Measurements from ENCODE around the gene DDX41.

Gene DDX41

DNA sequence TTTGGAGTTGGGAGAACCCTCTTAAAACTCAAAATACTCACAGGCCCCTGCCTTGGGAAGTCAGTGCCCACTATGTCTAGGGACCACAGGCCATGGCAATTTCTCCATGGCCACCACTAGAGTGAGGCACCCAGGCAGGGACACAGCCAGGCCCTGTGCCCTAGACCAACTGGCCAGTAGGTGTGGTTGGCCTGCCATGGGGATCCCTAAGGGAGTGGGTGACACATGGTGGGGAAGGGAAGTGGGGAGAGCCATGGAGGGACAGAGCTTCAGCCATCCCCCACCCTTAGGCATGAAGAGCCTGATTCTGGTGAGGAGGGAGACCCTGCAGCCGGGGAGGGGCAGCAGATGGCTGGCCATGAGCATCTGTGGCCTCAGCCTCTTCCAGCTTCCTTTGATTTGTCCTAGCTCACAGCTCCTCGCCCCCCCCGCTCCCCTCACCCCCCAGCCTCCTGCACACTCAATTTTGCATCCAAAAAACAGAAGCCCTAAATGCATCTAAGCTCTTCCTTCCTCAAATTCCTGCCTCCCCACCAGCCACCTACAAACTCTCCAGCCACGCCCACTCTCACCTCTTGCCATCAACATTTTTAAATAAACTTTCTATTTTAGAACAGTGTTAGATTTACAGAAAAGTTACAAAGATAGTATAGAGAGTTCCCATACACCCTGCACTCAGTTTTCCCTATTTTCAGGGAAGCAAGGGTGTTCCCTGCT lies 41.8 kb downstream of the DDX41 start:
- no peak overlapping the region for H3K9ac ChIP-seq (ENCODE audit: low read depth, low read length, poor library complexity, severe bottlenecking)
- H3K4me3 ChIP-seq (ENCODE audit: low read length, poor library complexity, severe bottlenecking): no peak overlapping the region
- H3K4me1 ChIP-seq (ENCODE audit: insufficient read depth, low read length, poor library complexity, severe bottlenecking): peaks cover 13% of the 10 kb centered on the region
- H4K20me1 ChIP-seq (ENCODE audit: insufficient read depth, low read length, poor library complexity, severe bottlenecking): peaks cover 25% of the 10 kb centered on the region
- TF ChIP-seq EZH2phosphoT487 (IDR thresholded peaks at IDR 0.05; ENCODE audit: borderline replicate concordance): no peak
- TF ChIP-seq, protein P1, sequence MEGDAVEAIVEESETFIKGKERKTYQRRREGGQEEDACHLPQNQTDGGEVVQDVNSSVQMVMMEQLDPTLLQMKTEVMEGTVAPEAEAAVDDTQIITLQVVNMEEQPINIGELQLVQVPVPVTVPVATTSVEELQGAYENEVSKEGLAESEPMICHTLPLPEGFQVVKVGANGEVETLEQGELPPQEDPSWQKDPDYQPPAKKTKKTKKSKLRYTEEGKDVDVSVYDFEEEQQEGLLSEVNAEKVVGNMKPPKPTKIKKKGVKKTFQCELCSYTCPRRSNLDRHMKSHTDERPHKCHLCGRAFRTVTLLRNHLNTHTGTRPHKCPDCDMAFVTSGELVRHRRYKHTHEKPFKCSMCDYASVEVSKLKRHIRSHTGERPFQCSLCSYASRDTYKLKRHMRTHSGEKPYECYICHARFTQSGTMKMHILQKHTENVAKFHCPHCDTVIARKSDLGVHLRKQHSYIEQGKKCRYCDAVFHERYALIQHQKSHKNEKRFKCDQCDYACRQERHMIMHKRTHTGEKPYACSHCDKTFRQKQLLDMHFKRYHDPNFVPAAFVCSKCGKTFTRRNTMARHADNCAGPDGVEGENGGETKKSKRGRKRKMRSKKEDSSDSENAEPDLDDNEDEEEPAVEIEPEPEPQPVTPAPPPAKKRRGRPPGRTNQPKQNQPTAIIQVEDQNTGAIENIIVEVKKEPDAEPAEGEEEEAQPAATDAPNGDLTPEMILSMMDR (conservative IDR thresholded peaks at IDR 0.05; ENCODE audit: low read length): no peak
- no peak overlapping the region for H3K4me2 ChIP-seq (ENCODE audit: low read depth, low read length, poor library complexity, severe bottlenecking)
- no peaks in the 10 kb centered on the region for H3K36me3 ChIP-seq (ENCODE audit: insufficient read depth, low read length)
- H2AFZ ChIP-seq (ENCODE audit: low read length): no peak overlapping the region
- H3K79me2 ChIP-seq (ENCODE audit: insufficient read depth, low read length): peaks cover 30% of the 10 kb centered on the region
- H3F3A ChIP-seq (ENCODE audit: low read depth): no peaks in the 10 kb centered on the region
- H3K9me3 ChIP-seq (ENCODE audit: insufficient read depth, low read depth, low read length): no peaks in the 10 kb centered on the region
- H3K9me2 ChIP-seq (replicated peaks; ENCODE audit: low read depth, low read length): no peaks in the 10 kb centered on the region
- no peaks in the 10 kb centered on the region for H3K27me3 ChIP-seq (ENCODE audit: insufficient read depth, low read length, poor library complexity, severe bottlenecking)

DNA sequence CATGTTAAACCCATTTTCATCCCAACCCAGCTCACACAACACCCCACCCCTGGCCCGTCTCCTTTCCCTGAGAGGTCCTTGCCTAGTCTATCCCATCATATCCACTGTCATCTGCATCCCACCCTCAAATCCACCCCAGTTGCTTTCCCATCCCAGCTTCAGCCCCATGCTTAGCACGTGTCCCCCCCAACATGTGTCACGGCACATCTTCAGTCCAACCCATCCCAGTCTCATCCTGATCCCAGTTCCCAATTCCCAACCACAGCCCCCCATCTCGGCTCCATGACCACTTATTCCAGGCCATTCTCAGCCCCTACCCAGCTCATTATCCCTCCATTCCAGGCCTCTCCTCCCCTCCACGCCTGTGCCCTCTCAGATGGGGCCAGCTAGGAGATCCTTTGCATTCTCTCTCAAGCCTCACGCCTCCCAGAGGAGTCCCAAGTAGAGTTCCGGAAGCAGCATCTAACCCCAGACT lies 42.7 kb downstream of the DDX41 start:
- Histone ChIP-seq H2AFZ (ENCODE audit: low read length) (no peak overlapping the region), H3K27me3 (ENCODE audit: insufficient read depth, low read length, poor library complexity, severe bottlenecking) (no peaks in the 10 kb centered on the region), H3F3A (ENCODE audit: low read depth) (no peaks in the 10 kb centered on the region), H4K20me1 (ENCODE audit: insufficient read depth, low read length, poor library complexity, severe bottlenecking) (peaks cover 34% of the 10 kb centered on the region), H3K36me3 (ENCODE audit: insufficient read depth, low read length) (no peaks in the 10 kb centered on the region), H3K9me2 (replicated peaks; ENCODE audit: low read depth, low read length) (no peaks in the 10 kb centered on the region), H3K4me1 (ENCODE audit: insufficient read depth, low read length, poor library complexity, severe bottlenecking) (peaks cover 16% of the 10 kb centered on the region), H3K9me3 (ENCODE audit: insufficient read depth, low read depth, low read length) (no peaks in the 10 kb centered on the region), H3K4me2 (ENCODE audit: low read depth, low read length, poor library complexity, severe bottlenecking) (no peak overlapping the region), H3K9ac (ENCODE audit: low read depth, low read length, poor library complexity, severe bottlenecking) (no peak overlapping the region), H3K4me3 (ENCODE audit: low read length, poor library complexity, severe bottlenecking) (no peak overlapping the region), H3K79me2 (ENCODE audit: insufficient read depth, low read length) (peaks cover 40% of the 10 kb centered on the region)
- TF ChIP-seq, protein P1 (conservative IDR thresholded peaks at IDR 0.05; ENCODE audit: low read length): no peak

DNA sequence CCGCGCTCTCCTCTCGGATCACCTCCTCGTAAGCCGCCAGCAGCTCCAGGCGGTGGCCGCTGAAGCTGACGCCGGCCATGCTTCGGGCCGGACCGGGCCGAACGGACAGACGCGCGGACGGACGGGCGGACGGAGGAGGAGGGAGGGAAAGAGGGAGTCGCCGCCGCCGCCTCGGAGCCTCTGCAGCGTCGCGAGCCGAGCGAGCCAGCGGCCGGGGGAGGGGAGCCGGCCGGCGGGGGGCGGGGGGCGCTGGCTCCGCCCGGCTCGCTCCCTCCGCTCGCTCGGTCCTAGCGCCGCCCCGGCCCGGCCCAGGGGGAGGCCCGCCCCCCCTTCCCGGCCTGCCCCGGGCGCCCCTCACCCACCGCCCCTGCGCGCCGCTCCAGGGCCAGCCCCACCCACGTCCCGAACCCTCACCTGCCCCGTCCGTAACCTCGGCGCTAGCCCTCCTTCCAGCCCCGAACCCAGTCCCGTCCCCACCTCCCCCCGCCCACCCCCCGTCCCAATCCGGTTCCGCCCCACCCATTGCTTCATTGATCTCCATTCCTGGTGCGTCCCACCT lies 43.2 kb downstream of the DDX41 start, which contains the start of gene DBN1:
DBN1 (minus strand) TSS at position 192 of the 559 bp plus-strand sequence; CDS start at position 79, 113 bp downstream.
- Histone ChIP-seq H3K4me2 (ENCODE audit: low read depth, low read length, poor library complexity, severe bottlenecking) (peak within 1 kb of the TSS; percentile 91), H3K36me3 (ENCODE audit: insufficient read depth, low read length) (no peaks in the 10 kb centered on the region), H3K27me3 (ENCODE audit: insufficient read depth, low read length, poor library complexity, severe bottlenecking) (no peaks in the 10 kb centered on the region), H3K4me1 (ENCODE audit: insufficient read depth, low read length, poor library complexity, severe bottlenecking) (peaks cover 16% of the 10 kb centered on the region), H3K9me3 (ENCODE audit: insufficient read depth, low read depth, low read length) (no peaks in the 10 kb centered on the region), H3K79me2 (ENCODE audit: insufficient read depth, low read length) (peaks cover 45% of the 10 kb centered on the region), H2AFZ (ENCODE audit: low read length) (no peak within 1 kb of the TSS), H3K9ac (ENCODE audit: low read depth, low read length, poor library complexity, severe bottlenecking) (peak within 1 kb of the TSS; percentile 71), H3K4me3 (ENCODE audit: low read length, poor library complexity, severe bottlenecking) (peak within 1 kb of the TSS; percentile 89), H3F3A (ENCODE audit: low read depth) (no peaks in the 10 kb centered on the region), H3K9me2 (replicated peaks; ENCODE audit: low read depth, low read length) (no peaks in the 10 kb centered on the region), H4K20me1 (ENCODE audit: insufficient read depth, low read length, poor library complexity, severe bottlenecking) (peaks cover 34% of the 10 kb centered on the region)
- TF ChIP-seq, protein P1 (conservative IDR thresholded peaks at IDR 0.05; ENCODE audit: low read length): no peak
- no peak for TF ChIP-seq EZH2phosphoT487 (IDR thresholded peaks at IDR 0.05; ENCODE audit: borderline replicate concordance)
